OCI-LY7 (cell line): ENCODE measurements around the gene BRINP2. TPM values are rescaled to one million over a fixed set of nuclear protein-coding genes. Genes with fewer than 3 reads are reported as not detected.

Source experiments
- BruUV-seq: library from RNA; stranded (reverse); fragments of 400-500 nt; replicated peaks from 2 replicates; lab custom pipeline; 2021; lab: Mats Ljungman, UMichigan
- CTCF ChIA-PET: fragments of 300-600 bp; sonication (Branson Sonifier 250); formaldehyde crosslinking; loops from one replicate; lab custom pipeline; 2022; ENCODE audit warnings: antibody characterized with exemption; ENCODE audit not compliant: unreplicated experiment; lab: Charles Lee
- POLR2A ChIA-PET: fragments of 300-600 bp; sonication (Branson Sonifier 250); formaldehyde crosslinking; loops from one replicate; lab custom pipeline; 2022; ENCODE audit warnings: antibody characterized with exemption; lab: Charles Lee
- DNase-seq: peaks from one replicate; pipeline ENCODE4 v3.0.0-alpha.2; 2015; ENCODE audit warnings: low spot score
- H2AFZ ChIP-seq: fragments of 200-600 bp; sonication (generic), shearing (Covaris generic); 2 replicates; pipeline ENCODE4 v1.6.1; 2014; ENCODE audit warnings: mild to moderate bottlenecking, antibody characterized with exemption, low read length, moderate library complexity
- H3K27ac ChIP-seq: fragments of 200-600 bp; sonication (generic); 2 replicates; pipeline ENCODE4 v1.5.1; 2014; ENCODE audit warnings: mixed run types, low read depth, mild to moderate bottlenecking, moderate library complexity, low read length, inconsistent platforms; ENCODE audit not compliant: poor library complexity, severe bottlenecking
- H3K36me3 ChIP-seq: fragments of 200-600 bp; sonication (generic); 2 replicates; pipeline ENCODE4 v1.6.1; 2014; ENCODE audit warnings: mild to moderate bottlenecking, antibody characterized with exemption, low read length, moderate library complexity, mixed read lengths; ENCODE audit not compliant: insufficient read depth
- H3K4me1 ChIP-seq: fragments of 200-600 bp; sonication (generic); 2 replicates; pipeline ENCODE4 v1.5.1; 2014; ENCODE audit warnings: mild to moderate bottlenecking, low read length; ENCODE audit not compliant: insufficient read depth, poor library complexity, severe bottlenecking
- H3K4me2 ChIP-seq: fragments of 200-600 bp; sonication (generic); 2 replicates; pipeline ENCODE4 v1.6.1; 2014; ENCODE audit warnings: mild to moderate bottlenecking, low read length
- H3K4me3 ChIP-seq: fragments of 200-600 bp; sonication (generic); 2 replicates; pipeline ENCODE4 v1.5.1; 2014; ENCODE audit warnings: mild to moderate bottlenecking, low read depth, low read length; ENCODE audit not compliant: poor library complexity, severe bottlenecking
- H3K79me2 ChIP-seq: fragments of 200-600 bp; sonication (generic); 2 replicates; pipeline ENCODE4 v1.6.1; 2016; ENCODE audit warnings: low read depth, mild to moderate bottlenecking, low read length, moderate library complexity, mixed read lengths; ENCODE audit not compliant: insufficient read depth
- H3K9me2 ChIP-seq: fragments of 200-600 bp; sonication (generic); 2 replicates; pipeline ENCODE4 v1.6.1; 2016; ENCODE audit warnings: mild to moderate bottlenecking, low read length, mixed read lengths; ENCODE audit not compliant: insufficient read depth
- H3K9me3 ChIP-seq: fragments of 200-600 bp; sonication (generic); 2 replicates; pipeline ENCODE4 v1.6.1; 2014; ENCODE audit warnings: mild to moderate bottlenecking, mixed run types, low read length, mixed read lengths
- H4K20me1 ChIP-seq: fragments of 200-600 bp; sonication (generic); 2 replicates; pipeline ENCODE4 v1.6.1; 2014; ENCODE audit warnings: mild to moderate bottlenecking, antibody characterized with exemption, low read length, moderate library complexity, mixed read lengths; ENCODE audit not compliant: insufficient read depth
- CTCF ChIP-seq: fragments of 200-600 bp; sonication (generic); conservative IDR thresholded peaks from 2 replicates; pipeline ENCODE4 v1.5.1; 2014; ENCODE audit warnings: mild to moderate bottlenecking, antibody characterized with exemption, low read length, moderate library complexity, mixed read lengths
- EZH2phosphoT487 ChIP-seq: fragments of 200-600 bp; sonication (generic); IDR thresholded peaks from 2 replicates; pipeline ENCODE4 v1.6.1; 2018; ENCODE audit warnings: low read depth, borderline replicate concordance, mild to moderate bottlenecking, mixed run types, antibody characterized with exemption, low read length, moderate library complexity, mixed read lengths
- intact Hi-C: fragments of 100-400 bp; cut with micrococcal nuclease; formaldehyde crosslinking; loops from one replicate; pipeline ENCODE4 v1.10.0; 2022; ENCODE audit not compliant: unreplicated experiment
- total RNA-seq, 2 experiments: library from RNA; depleted of rRNA in 1 of 2; stranded (reverse); fragments of >200 nt in 1 of 2; shearing (Covaris generic) in 1 of 2; gene quantifications; 2 replicates each; pipeline ENCODE4 v1.2.3, GENCODE V29; 2014 to 2022

Gene BRINP2
- total RNA-seq, 2 experiments from 2014 or later, result not detected

- intact Hi-C loops, result no loop called here
- ChIA-PET POLR2A (no interaction called here), CTCF (no interaction called here)
- no peaks in the 10 kb centered on the region for H3K79me2 ChIP-seq
- no peak overlapping the region for H3K4me3 ChIP-seq
- no peaks in the 10 kb centered on the region for H3K36me3 ChIP-seq
- H2AFZ ChIP-seq, result no peak overlapping the region
- H3K4me1 ChIP-seq, result no peaks in the 10 kb centered on the region
- H3K9me2 ChIP-seq, result no peaks in the 10 kb centered on the region
- BruUV-seq, result no TSS peak
- no peak for TF ChIP-seq CTCF
- TF ChIP-seq EZH2phosphoT487, result no peak
- DNase-seq, result no peak
- no peaks in the 10 kb centered on the region for H3K9me3 ChIP-seq
- no peak overlapping the region for H3K27ac ChIP-seq
- H4K20me1 ChIP-seq, result no peaks in the 10 kb centered on the region
- no peak overlapping the region for H3K4me2 ChIP-seq
These were observed 129.7 kb downstream of the BRINP2 start for GRCh38 chr1:177300431-177300830.

GRCh38 chr1:177301425-177302124 lies 130.8 kb downstream of the BRINP2 start:
- BruUV-seq, result no TSS peak
- Histone ChIP-seq H3K4me1 (no peaks in the 10 kb centered on the region), H3K9me2 (no peaks in the 10 kb centered on the region), H3K4me2 (no peak overlapping the region), H2AFZ (no peak overlapping the region), H4K20me1 (no peaks in the 10 kb centered on the region), H3K9me3 (no peaks in the 10 kb centered on the region), H3K79me2 (no peaks in the 10 kb centered on the region), H3K4me3 (no peak overlapping the region), H3K36me3 (no peaks in the 10 kb centered on the region), H3K27ac (no peak overlapping the region)
- POLR2A ChIA-PET, result no interaction called here
- TF ChIP-seq EZH2phosphoT487, result no peak
- no peak for TF ChIP-seq CTCF
- intact Hi-C loops, result no loop called here
- CTCF ChIA-PET, result no interaction called here
- DNase-seq, result no peak

GRCh38 chr1:177302357-177303044 lies 131.7 kb downstream of the BRINP2 start:
- Histone ChIP-seq H3K79me2 (no peaks in the 10 kb centered on the region), H2AFZ (no peak overlapping the region), H3K9me3 (no peaks in the 10 kb centered on the region), H3K4me2 (no peak overlapping the region), H4K20me1 (no peaks in the 10 kb centered on the region), H3K4me1 (no peaks in the 10 kb centered on the region), H3K36me3 (no peaks in the 10 kb centered on the region), H3K9me2 (no peaks in the 10 kb centered on the region), H3K4me3 (no peak overlapping the region), H3K27ac (no peak overlapping the region)
- ChIA-PET POLR2A (no interaction called here), CTCF (no interaction called here)
- BruUV-seq, result no TSS peak
- intact Hi-C loops, result no loop called here
- TF ChIP-seq CTCF (no peak), EZH2phosphoT487 (no peak)
- DNase-seq, result no peak
